Thoracic aorta endothelial cell (primary cell): ENCODE measurements around the gene PMEPA1. TPM values are rescaled to one million over a fixed set of nuclear protein-coding genes. Genes with fewer than 3 reads are reported as not detected.

Source experiments
- total RNA-seq: library from RNA; depleted of rRNA; stranded (reverse); fragments of >200 nt; gene quantifications from 2 replicates; pipeline ENCODE4 v1.2.3, GENCODE V29; 2012

Gene PMEPA1, protein sequence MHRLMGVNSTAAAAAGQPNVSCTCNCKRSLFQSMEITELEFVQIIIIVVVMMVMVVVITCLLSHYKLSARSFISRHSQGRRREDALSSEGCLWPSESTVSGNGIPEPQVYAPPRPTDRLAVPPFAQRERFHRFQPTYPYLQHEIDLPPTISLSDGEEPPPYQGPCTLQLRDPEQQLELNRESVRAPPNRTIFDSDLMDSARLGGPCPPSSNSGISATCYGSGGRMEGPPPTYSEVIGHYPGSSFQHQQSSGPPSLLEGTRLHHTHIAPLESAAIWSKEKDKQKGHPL
- 7.3 and 11.3 TPM in 2 replicates for total RNA-seq

DNA sequence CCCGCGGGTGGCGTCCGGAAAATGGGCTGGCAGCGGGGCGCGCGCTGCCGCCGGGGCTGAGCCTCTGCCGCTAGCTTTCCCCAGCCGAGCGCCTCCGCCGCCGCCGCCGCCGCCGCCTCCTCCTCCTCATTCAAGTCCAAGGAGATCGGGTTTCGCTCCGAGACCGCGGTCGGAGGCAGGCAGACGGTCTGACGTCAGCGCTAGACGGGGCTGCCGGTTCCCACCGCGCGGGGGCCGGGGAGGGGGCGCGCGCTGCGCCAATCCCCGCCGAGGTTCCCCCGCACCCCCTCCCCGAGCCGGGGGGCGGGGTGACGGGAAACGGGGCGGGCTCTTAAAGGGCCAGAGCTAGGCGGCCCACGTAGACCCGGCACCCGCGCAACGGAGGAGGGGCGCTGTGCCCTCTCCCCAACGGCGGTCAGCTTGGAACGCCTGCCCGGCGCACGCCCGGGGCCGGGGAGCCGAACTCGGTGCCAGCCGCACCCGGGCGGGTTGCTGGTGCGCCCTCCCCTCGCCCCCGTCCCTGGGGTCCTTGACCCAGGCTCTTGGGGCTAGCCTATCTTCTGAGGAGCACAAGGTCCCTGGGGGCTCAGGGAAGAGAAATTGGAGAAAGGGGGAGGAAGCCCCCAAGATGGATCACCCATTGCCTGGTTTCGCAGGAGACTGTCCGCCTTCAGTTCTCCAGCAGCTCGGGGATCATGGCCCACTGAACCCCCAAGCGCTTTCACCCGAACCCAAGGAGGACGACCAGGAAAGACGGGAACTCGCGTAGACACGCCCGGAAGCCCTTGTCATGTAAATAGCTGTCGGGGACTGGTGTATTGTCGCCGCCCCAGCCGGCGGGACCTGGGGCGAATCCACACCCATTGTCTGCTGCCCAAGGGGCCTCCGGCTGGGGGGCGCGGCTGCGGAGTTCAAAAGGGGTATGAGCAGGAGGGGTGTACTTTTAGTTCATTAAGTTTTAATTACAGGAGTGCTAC is at the start of gene PMEPA1:
PMEPA1 (minus strand) TSS at position 193 of the 977 bp plus-strand sequence. CDS start 433 bp downstream, outside the sequence.

DNA sequence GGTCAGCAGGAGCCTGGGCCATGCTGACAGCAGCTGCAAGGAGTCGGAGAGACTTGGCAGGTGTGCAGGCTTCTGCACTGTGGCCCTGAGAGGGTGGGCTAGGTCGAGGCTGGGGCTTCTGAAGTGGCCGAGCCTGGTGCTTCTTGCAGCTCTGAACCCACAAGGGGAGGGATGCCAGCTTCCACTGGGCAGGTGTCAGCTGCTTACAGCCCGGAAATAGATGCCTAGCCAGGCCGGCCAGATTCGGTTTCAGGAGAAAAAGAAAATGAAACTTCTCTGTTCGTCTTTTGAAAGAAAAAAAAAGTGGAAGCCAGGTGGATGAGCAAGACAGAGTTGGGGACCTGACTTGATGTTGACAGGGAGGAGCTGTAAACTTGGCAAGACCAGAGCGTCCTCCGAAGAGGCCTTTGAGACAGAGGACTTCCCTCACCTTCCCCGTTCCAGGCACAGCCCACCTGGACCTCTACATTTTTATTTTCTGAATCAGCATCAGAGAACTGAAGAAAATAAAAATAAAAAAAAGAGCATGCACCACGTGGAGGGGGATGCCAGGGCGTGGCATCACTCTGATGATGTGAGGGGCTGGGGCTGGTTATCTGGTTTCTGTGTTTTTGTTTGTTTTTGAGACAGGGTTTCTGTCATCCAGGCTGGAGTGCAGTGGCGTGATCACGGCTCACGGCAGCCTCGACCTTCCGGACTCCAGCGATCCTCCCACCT is 89.4 kb downstream of the PMEPA1 start, which contains the start of gene ZBP1:
ZBP1 (minus strand) TSS at position 153 of the 717 bp plus-strand sequence; CDS start at position 22, 131 bp downstream.

Other genes starting within 250 kb of the PMEPA1 start
- not detected in 2 replicates for gene CTCFL, start 184.9 kb downstream of the PMEPA1 start, total RNA-seq
- not detected in 2 replicates for gene PCK1, start 148.9 kb downstream of the PMEPA1 start, total RNA-seq
- not detected in 2 replicates for gene ZBP1, start 89.6 kb downstream of the PMEPA1 start, total RNA-seq